Stimulated activated CD8-positive, alpha-beta memory T cell treated with anti-CD3 and anti-CD28 coated beads, Interleukin-15, amount 100 ng/mL, for 48 hours (primary cell): ENCODE data around the gene MLX.

Experiments
- DNase-seq, 2 donors: peaks; one replicate each; pipeline ENCODE4 v3.0.0-alpha.2; 2020; ENCODE audit warnings: low read depth in 2 of 2

The MLX gene, protein sequence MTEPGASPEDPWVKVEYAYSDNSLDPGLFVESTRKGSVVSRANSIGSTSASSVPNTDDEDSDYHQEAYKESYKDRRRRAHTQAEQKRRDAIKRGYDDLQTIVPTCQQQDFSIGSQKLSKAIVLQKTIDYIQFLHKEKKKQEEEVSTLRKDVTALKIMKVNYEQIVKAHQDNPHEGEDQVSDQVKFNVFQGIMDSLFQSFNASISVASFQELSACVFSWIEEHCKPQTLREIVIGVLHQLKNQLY

DNA sequence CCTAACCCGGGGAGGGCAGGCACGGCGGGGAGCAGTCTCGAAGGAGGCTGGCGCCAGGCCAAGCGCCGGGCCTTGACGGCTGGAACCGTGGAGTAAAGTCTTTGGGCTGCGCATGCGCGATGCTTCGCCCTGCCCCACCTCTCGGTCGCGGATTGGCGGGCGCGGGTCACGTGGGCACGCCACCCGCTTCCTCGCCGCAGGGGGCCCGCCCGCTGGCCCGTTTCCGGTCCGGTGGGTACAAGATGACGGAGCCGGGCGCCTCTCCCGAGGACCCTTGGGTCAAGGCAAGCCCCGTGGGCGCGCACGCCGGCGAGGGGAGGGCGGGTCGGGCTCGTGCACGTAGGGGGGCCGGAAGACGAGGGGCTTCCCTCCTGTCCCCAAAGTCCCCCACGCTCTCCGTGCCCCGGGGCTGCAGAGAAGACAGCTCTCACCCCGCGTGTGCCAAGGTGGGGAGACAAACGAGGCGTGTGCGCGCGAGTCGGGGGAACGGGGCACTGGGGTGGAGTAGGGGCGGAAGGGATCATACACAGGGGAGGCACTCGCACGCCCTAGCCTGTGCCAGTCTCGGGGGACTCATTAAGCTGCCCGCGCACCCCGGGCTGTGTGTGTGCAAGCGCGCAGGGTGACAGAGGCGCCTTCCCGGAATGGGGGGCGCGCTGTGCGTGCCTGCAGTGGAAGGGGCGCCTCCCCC is at the start of gene MLX:
Gene MLX, plus strand, starts transcription at position 218 of the 691 bp plus-strand sequence. Its CDS starts 25 bp downstream, at position 243.
- DNase-seq: peak; percentile 90 to 92

DNA sequence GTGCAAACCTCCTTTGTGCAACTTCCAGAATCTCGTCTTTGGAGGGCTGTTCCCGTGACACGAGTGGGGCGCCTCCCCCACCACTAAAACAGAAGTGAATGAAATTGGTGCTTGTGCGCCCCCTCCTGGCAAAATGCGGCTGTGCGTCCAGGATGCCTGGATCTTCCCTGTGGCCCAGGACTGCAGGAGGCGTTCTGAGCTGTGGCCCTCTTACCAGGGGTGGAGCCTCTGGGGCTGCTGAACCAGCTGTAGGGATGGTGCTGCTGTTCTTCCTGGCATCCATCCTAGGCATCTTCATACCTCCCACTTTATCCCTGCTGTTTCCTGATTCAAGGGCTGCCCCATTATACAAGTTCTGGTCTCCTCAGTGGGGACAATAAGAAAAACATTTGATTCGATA is 49.4 kb upstream of the MLX start:
- DNase-seq: peak; percentile 55

DNA sequence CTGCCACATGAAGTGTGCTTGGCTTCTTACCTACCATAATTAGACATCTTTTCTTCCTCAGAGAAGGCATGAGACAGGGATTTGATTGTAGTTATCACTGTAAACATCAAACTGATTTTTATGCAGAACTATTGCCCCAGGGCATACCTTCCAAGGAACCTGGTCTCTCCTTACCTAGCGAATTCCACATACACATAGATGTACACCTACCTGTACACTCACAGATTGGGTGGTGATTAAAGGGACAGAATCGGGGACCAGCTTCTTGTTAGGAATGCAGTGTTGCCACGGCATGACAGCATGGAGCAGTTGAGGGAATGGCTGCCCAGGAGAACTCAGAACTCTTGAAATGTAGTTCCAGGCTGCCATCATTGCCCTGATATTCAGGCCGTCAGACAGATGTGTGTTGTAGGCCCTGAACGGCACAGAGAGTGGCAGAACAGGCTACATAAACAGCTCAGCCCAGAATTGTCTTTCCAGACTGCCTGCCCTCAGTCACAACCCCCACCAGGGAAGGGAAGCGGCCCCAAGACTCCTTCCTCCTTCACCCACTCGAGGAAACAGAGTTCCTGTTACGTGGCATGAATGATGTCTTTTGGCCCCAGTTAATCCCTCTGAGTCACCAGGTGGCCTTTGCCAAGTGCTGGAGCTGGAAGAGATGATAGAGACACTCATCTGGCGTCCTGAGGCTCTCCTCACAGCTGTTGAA is 48.7 kb upstream of the MLX start:
- no peak for DNase-seq

DNA sequence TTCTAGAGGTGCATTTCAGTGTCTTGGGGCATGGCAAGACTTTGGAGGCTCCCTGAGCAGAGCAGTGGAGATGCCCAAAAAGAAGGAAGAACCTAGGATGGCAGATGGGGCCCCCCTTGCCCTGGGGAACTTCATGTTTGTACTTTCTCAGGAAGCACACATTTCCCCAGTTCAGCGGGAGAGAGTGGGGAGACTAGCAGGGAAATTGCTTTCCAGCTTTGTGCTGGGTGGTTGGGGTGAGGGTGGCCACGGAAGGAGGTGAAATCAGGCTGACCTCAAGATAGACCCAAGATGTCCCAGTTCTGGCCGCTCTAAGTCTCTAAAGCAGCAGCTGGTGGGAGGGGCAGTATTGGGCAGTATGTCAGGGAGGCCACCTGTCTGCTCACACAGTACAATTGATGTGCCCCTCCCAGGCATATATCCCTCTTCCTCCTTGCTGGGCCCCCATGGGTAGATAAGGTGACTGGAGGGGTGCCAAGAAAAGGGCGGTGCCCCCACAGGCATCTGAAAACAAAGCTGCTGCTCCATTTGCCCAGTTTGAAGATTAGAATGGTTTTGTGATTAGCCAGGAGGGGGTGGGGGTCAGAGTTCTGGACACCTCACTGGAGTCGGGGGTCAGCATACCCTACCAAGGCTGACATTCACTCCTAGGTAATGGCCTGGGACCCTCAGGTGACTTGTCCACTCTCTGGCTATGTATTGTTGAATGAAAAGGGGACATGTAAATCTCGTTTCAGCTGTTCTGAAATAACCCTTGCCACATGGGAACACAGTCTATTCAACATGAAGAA is 48.0 kb upstream of the MLX start:
- DNase-seq: no peak

DNA sequence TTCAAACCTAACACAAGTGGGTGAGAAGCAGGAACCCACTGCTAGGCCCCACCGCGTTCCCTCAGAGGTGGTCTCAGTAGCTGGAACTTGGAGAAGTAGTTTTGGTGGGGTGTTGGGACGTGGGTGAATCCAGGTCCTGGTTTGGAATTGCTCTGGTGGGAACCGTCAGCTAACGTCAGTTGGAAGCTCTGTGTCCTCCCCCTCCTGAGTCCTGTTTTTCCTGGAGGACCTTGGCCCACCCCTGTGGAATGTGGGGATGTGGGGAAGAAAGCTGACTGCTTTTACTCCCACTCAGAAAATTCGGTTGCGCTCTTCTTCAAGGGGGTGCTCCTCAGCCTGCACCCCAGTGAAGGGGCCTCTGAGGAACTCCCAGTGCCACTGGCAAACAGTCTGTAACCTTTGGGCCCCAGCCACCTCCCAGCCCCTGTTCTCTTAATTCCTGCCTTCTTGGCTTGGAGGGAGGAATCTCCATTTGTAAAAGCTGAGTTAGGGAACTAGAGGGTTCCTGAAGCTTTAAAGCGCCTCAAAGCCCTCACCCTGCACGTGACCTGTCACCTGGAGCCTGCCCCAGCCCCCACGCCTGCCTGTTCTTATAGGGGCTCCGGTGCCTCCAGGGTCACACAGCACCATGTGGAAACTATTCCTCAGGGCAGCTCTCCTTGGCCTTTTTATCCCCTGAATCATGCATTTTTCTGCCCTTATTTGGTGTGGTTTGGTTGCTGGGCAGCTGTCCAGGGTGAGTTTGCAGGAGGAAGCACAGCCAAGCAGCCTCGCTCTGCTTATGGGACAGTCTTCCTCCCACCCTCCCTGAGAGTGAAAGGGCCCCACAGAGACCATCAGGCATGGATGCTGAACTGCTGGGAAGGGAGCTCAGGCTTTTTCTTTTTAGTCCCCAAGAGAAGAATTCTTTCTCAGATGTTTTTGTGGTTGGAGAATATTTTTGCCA is 47.1 kb upstream of the MLX start:
- DNase-seq: no peak

DNA sequence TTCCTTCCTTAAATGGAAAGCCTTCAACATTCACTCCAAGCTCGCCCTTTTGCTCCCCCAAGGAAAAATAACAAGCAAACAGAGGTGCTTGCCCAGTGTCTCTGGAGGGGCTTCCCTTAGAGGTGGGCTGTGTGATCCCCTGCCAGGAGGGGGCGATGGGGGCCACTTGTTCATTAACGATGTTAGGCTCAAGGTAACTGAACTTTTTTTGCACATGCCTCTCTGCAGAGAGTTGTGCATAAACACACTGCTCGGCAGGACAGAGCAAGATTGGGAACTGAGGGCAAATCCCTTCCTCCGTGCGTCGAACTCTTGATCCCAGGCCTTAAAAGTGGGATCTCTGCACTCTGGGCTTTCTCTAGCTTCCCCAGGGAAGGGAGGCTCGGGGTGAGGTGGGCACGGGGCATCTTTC is 46.4 kb upstream of the MLX start:
- DNase-seq: no peak

DNA sequence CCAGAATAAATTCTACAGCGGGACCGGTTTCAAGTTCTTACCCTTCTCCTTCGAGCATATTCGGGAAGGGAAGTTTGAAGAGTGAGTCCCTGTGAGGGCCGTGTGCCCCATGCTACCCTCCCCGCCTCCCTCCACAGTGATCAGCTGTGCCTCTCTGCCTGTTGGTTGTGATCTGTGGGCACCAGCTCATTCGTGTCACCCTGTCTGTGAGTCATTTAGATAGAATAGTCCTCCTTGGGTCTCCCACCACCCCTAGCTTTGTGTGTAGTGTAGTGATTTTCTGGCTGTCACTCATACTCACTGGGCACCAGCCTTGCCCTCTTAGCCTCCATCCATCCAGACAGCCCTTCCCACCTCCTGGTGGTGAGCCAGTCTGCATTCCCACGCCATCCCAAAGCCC is 45.9 kb upstream of the MLX start:
- DNase-seq: no peak

DNA sequence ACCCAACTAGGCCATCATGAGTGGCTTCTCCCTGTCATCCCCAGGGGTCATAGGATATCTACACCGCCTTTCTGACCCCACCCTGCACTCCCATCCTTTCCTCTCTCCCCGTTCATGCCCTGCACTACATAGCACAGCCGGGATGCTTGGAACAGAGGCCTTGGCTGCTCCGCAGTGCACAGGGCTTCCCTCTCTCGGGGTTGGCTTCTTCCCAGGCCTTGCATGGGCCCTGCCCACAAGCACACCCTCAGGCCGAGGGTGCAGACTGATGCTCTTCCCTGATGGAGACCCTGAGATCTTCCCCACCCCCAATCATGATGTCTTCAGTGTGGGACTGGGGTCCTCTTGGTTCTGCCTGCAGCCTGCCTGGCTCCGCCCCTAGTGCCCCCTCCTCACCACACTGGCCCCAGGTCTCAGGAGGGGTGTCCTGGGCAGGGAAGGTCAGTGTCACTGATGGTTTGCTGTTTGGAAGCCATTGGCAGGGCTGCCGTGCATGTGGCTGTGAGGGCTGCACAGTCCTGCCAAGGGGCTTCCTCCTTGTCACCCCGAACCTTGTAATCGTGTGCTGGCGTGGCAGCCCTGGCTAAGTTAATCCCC is 45.1 kb upstream of the MLX start:
- DNase-seq: no peak

DNA sequence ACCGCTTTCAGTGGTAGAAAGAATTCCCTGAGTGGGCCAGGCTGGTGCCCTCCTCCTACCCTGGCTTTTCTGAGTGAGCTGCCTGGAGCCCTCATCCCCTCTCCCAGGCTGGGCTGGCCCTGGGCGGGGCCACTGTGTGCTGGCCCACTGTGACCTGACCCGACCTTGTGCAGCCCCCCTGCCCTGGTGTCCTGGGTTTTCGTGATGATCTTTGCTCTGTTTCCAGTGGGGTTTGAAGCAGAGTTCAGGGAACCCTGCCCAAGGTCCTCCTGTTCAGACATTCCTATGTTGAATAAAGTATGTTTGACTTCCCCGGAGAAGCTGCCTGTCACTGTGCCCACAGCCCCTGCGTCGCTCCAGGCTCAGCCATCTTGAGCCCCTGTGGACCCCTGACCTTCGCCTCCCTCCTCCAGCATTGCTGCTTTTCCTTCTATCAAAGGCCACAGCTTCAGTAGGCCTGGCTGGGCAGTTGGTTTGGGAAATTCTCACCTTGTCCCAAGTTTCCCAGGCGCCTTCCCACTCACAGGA is 44.6 kb upstream of the MLX start:
- DNase-seq: no peak

DNA sequence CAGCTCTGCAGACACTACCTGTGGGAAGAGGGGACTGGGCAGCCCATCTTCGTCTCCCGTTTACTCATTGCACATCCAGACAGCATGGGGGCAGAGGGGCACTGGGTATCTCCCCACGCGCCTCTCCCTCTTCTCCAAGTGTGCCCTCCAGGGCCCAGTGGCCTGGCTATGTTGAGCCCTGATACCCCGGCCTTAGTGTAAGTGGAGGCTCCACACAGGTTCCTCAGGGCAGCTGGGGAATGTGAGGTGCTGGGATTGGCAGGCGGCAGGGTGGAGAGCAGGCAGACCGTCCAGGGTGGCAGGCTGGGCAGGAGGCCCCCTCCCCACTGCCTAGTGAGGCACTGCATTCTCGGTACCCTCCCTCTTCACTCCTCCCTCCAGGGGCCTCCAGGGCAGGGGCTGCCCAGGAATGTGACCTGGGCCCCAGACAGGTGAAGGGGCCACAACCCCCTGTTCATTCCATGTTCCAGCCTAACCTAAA is 44.1 kb upstream of the MLX start:
- no peak for DNase-seq

DNA sequence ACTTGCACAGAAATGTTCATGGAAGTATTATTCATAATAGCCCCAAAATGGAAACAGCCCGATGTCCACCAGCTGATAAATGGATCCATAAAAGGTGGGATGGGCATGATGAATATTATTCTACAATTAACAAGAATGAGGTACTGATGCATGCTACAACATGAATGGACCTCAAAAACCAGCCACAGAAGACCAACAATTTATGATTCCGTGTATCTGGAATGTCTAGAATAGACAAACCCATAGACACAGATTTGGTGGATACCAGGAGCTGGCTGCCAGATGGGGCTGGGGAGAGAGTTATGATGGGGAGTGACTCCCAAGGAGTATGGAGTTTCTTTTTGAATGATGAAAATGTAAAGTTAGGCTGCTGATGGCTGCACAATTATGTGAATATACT is 41.7 kb upstream of the MLX start:
- no peak for DNase-seq

DNA sequence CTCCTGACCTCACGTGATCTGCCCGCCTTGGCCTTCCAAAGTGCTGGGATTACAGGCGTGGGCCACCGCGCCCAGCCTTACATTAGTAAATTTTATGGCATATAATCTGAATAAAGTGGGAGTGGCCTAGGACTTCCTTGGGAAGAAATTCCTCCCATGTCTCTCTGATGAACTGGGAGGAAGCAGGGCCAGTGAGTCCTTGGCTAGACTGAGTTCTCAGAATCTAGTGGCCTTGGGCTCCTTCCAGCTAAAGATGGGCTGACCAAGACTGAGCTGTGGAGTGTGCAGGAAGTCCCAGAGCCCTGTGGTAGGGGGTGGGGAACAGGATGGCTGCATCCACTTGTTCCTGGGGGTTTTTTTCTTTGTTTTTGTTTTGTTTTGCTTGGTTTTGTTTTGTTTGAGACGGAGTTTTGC is 40.9 kb upstream of the MLX start:
- DNase-seq: no peak

DNA sequence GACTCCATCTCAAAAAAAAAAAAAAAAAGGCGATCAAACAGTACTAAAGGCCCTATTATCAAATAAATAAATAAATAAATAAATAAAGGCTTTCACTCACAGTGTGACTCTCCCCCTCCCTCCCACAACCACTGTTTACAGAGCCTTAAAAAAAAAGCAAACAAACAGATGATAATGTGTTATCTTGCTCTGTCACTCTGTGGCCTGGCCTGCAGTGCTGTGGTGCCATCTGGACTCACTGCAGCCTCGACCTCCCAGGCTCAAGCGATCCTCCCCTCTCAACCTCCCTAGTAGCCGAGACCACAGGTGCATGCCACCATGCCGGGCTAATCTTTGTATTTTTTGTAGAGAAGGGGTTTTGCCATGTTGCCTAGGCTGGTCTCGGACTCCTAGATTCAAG is 39.0 kb upstream of the MLX start:
- no peak for DNase-seq

DNA sequence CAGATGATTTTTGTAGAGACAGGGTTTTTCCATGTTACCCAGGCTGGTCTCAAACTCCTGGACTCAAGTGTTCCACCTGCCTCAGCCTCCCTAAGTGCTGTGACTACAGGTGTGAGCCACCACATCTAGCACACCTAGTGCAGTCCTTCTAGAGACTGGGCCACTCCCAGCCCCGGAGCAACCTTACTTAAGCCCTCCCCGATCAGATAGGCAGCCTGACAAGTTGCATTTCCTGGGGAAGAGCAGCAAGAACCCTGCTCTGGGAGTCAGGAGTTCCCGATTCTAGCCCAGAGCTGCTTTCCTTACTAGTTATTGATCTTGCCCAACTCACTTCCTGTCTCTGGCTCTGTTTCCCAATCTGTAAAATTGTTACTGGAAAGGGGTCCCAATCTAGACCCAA is 37.8 kb upstream of the MLX start:
- DNase-seq: no peak

DNA sequence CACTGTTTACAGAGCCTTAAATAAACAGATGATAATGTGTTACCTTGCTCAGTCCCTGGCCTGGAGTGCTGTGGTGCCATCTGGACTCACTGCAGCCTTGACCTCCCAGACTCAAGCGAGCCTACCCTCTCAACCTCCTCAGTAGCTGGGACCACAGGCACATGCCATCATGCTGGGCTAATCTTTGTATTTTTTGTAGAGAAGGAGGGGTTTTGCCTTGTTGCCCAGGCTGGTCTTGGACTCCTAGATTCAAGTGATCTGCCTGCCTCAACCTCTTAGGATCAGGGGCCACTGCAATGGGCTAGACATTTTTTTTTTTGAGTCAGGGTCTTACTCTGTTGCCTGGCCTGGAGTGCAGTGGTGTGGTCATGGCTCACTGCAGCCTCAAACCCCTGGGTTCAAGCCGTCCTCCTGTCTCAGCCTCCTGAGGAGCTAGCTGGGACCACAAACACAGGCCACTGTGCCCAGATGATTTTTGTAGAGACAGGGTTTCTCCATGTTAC is 35.9 kb upstream of the MLX start:
- DNase-seq: no peak

DNA sequence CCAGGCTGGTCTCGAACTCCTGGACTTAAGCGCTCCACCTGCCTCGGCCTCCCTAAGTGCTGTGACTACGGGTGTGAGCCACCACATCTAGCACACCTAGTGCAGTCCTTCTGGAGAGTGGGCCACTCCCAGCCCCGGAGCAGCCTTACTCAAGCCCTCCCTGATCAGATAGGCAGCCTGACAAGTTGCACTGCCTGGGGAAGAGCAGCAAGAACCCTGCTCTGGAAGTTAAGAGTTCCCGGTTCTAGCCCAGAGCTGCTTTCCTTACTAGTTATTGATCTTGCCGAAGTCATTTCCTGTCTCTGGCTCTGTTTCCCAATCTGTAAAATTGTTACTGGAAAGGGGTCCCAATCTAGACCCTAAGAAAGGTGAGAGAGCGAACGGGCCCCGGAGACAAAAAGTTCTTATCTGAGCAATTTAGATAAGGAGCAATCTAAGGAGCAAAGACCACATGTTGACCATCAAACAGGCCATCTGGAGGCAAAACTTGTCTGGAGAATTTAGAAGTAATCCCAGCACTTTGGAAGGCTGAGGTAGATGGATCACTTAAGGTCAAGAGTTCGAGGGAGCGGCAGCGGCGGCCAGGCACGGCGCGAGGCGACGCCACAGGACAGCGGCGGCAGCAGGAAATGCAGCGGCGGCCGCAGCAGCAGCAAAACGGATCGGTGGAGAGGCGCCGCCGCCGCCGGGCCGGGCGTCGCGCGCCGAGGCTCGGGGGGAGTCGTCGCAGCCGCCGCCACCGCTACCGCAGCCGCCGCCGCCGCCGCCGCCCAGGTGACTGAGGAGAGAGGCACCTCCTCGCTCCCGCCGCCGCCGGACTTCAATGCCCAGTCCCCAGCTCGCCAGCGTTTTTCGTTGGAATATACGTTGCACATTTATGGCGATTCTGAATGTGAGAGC is 35.2 kb upstream of the MLX start:
- peak; percentile 36 to 42 for DNase-seq

DNA sequence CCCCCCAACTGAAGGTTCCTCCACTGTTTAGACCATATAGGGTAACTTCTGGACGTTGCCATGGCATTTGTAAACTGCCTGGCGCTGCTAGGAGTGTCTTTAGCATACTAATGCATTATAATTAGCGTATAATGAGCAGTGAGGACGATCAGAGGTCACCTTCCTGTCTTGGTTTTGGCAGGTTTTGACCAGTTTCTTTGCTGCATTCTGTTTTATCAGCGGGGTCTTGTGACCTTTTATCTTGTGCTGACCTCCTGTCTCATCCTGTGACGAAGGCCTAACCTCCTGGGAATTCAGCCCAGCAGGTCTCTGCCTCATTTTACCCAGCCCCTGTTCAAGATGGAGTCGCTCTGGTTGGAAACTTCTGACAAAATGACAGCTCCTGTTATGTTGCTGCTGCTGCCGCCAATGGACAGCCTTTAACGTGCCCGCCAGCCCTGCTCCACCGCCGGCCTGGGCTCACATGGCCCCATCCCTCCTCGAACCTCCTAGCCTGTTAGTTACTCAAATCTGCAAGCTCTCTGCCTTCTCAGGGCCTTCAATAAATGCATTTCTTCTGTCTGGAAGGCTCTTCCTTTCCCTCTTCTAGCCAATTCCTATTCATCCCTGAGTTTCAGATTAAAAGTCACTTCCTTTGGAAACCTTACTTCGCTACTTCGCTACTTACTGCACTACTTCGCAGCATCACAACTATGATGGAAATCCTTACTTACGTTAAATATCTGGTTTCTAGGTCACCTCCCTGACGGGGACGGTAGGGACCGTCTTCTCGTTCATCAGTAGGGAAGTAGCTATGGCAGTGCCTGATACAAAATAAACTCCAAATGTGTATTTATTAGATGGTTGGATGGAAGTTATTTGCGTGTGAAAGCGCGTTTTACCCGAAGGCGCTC is 31.5 kb upstream of the MLX start:
- no peak for DNase-seq

DNA sequence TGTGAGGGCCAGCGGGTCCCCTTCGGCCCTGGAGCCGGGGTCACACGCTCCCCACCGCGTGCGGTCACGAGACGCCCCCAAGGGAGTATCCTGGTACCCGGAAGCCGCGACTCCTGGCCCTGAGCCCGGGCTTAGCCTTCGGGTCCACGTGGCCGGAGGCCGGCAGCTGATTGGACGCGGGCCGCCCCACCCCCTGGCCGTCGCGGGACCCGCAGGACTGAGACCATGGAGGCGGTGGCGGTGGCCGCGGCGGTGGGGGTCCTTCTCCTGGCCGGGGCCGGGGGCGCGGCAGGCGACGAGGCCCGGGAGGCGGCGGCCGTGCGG is 30.9 kb upstream of the MLX start, which contains the start of gene NAGLU:
Gene NAGLU, plus strand, starts transcription at position 194 of the 324 bp plus-strand sequence. Its CDS starts 32 bp downstream, at position 226.
- DNase-seq: peak; percentile 83 to 86
